ENCODE measurements around the gene PTRHD1. TPM values are rescaled to one million over a fixed set of nuclear protein-coding genes. Genes with fewer than 3 reads are reported as not detected.

Gene PTRHD1
- total RNA-seq, 3 donors from 2014 or later: 17.6 to 21.6 (median 18.6) TPM

DNA sequence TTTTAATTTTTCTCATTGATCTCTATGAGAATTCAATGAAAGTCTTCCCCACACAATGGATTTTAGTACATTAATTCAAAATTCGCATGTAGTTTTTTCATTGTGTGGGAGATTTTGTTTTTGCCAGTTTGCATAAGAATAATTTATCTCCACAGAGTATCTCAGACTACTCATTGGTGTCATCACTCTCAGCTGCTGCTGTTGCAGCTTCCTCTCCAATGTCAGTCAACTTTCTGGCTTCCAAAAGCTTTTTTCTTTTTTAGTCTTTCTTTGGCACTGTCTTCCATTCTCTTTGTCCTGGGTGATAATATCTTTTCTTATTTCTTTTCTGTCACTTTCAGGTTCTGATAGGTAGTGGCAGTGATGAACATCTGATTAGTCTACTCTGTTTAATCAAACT lies 50.5 kb downstream of the PTRHD1 start:
- Mint-ChIP-seq H3K4me3 (no peak overlapping the region), H3K9me3 (no peaks in the 10 kb centered on the region), H3K36me3 (ENCODE audit: insufficient read depth) (peaks cover 29% of the 10 kb centered on the region), H3K27me3 (ENCODE audit: low read depth) (no peaks in the 10 kb centered on the region), H3K4me1 (ENCODE audit: low read depth) (peaks cover 31% of the 10 kb centered on the region)
- ATAC-seq: no peak
- DNase-seq: no peak

DNA sequence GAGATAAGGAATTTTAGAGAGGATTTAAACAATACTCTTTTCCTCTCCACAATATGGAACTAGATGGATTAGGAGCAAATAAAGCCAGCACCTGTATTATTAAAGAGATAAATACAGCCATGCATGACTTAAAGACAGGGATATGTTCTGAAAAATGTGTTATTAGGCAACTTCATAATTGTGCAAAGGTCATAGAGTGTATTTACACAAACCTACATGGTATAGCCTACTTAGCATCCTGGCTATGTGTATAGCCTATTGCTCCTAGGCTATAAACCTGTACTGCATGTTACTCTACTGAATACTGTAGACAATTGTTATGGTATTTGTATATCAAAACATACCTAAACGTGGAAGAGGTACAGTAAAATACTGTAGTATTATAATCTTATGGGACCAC lies 53.0 kb downstream of the PTRHD1 start:
- Mint-ChIP-seq H3K27me3 (ENCODE audit: low read depth) (no peaks in the 10 kb centered on the region), H3K36me3 (ENCODE audit: insufficient read depth) (peaks cover 27% of the 10 kb centered on the region), H3K4me3 (no peak overlapping the region), H3K9me3 (no peaks in the 10 kb centered on the region), H3K4me1 (ENCODE audit: low read depth) (peaks cover 26% of the 10 kb centered on the region)
- ATAC-seq: no peak
- no peak for DNase-seq

Other genes starting within 250 kb of the PTRHD1 start
- 10 to 100 TPM; 20.3 to 28.4 (median 28.0) TPM for gene CENPO, start within 50 bp of the PTRHD1 start, total RNA-seq
- gene ADCY3, start 126.8 kb upstream of the PTRHD1 start, total RNA-seq: 10 to 100 TPM; 68.7 to 83.7 (median 71.2) TPM
- 1 to 10 TPM; 3.3 to 3.8 (median 3.5) TPM for gene DNAJC27, start 178.6 kb upstream of the PTRHD1 start, total RNA-seq
- under 1 TPM; 0.37 to 0.56 (median 0.54) TPM for gene EFR3B, start 248.7 kb upstream of the PTRHD1 start, total RNA-seq